ENCODE data around the gene MAD2L1.
"Not testable (repeated sequence)": the region's sequence is repeated elsewhere in the genome, so short reads cannot be mapped to it uniquely, and the experiment has no call there.

The MAD2L1 gene

DNA sequence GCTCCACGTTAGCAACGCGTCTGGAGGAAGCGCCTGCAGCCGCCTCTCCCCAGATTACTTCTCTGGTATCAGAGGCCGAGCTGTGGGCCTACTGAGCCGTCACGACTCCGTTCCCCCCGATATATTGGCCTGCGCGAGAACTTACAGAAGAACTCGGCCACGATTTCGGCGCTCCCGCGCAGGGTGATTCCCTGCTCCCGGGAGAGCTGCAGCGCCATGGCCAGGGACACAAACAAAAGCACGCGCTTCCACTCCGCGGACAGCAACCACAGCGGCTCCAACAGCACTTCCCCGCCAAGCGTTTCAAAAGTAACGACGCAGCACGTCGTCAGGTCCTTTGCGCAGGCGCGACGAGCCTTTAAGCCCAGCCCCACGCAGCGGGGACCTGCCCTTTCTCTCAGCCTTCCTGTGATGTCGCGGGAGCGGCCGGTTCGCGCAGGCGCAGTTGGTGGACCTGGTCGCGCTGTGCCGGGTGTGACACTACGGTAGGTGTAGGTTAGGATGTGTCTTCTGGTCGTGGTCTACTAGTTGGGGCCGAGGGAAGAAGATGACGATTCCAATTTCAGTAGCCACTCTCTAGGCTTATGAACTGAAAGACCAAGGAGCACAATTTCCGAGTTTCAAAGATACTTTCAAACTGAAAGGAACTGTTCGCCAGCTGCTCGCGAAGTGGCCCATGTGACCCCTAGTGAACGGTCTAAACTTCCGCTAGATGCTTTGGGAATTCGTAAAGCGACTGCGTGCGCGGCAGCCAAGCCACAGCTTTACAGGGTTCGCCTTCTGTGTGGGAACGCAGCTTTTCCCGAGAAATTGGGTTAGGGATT, at the start of gene MAD2L1:
TSS of gene MAD2L1 (minus strand) at position 332 of the 824 bp plus-strand sequence. CDS start at position 218, 114 bp downstream.
- DNase-seq, result peak; percentile 97 to 99 (median 98)

GRCh38 chr4:120111745-120112144, 45.1 kb upstream of the MAD2L1 start:
- DNase-seq, result no peak

GRCh38 chr4:120109406-120109805, 42.8 kb upstream of the MAD2L1 start:
- DNase-seq, result no peak

DNA sequence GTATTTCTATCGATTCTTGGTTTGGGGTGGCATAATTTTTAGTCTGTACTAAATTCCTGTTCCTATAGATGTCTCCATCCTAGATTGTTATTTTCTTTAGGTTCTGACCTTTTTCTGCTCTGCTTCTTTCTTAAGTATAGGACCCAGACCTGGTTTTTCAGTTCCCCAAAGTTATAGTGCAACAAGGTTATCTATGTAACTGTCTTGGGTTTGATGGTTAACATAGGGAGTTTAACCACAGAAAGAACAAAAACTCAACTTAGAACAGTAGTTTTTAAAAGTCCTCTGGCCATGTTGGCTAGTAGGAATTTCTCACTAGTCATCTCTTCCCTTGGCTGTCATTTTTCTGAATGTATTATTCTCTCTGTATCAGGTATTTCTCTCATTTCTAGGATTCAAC, 38.8 kb upstream of the MAD2L1 start:
- DNase-seq, result no peak

GRCh38 chr4:120096508-120097297, 30.1 kb upstream of the MAD2L1 start:
- no peak for DNase-seq

GRCh38 chr4:120088507-120088906, 21.9 kb upstream of the MAD2L1 start:
- DNase-seq, result no peak

DNA sequence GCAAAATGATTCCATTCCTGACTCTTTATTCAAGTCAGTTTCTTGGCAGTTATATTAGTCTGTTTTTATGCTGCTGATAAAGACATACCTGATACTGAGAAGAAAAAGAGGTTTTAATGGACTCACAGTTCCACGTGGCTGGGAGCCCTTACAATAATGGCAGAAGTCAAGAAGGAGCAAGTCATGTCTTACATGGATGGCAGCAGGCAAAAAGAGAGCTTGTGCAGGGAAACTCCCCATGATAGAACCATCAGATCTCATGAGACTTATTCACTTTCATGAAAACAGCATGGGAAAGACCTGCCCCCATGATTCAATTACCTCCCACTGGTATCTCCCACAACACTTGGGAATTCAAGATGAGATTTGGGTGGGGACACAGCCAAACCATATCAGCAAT, 21.4 kb upstream of the MAD2L1 start:
- DNase-seq, result not testable (repeated sequence)

GRCh38 chr4:120085705-120086104, 19.1 kb upstream of the MAD2L1 start:
- DNase-seq, result no peak

DNA sequence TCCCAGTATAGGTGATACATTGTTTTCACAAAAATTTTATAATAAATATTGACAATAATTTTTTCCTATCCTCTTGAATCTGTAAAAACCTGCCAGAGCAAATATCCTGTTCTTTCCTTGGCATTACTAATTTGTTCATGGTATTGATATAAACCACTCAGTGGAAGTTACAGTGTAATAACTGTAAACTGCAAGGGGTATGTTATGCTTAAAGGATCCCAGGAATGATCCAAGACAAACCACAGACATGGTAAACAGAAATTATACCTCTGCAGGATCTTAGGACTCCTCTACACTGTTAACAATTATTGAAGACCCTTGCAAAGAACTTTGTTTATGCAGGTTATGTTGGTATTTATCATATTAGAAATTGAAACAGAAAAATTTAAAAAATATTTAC, 17.7 kb upstream of the MAD2L1 start:
- DNase-seq, result no peak

DNA sequence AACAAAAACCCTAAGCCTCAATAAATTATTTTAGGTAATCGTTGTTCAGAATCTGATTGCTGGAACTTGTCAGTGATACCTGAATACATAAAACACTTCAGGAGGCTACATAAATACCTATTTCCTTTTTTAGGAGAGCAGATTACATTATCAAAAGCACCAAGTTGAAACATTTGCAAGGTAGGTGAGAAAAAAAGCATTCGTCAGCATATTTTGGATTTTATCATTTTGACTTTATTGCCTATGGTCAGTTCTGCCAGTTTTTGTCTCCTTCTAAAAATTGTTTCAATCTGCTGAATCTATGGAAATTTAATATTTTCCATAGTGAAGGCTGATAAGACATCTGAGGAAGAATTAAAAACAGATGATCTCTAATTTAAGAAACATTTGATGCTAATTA, 16.5 kb upstream of the MAD2L1 start:
- DNase-seq, result no peak

DNA sequence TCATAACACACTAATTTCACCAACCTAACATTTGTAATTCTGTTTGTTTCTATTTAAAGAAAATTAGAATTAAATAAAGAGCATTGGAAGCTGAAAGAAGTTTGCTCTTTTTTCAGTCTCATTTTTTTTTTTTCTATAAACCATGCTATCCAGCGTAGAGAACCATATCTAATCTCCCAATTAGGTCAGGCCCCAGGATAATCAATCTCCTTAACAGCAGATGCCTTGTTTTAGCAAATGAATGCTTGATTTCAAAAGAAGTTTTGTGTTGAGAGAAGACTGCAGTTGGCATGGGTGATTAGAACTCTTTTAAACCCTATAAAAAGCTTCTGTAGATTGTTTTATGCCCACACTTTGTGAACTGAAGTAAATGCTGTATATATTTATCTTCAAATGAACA, 15.6 kb upstream of the MAD2L1 start:
- DNase-seq, result no peak

- DNase-seq, result no peak
Measured at GRCh38 chr4:120081726-120082125, 15.1 kb upstream of the MAD2L1 start.

- no peak for DNase-seq
Measured at GRCh38 chr4:120080533-120080932, 13.9 kb upstream of the MAD2L1 start.

- no peak for DNase-seq
Measured at GRCh38 chr4:120079839-120080520, 13.3 kb upstream of the MAD2L1 start.

GRCh38 chr4:120078216-120078615, 11.6 kb upstream of the MAD2L1 start:
- DNase-seq, result no peak

- peak; percentile 30 to 86 (median 55) for DNase-seq
Measured at GRCh38 chr4:120071192-120071795, 4.6 kb upstream of the MAD2L1 start.

GRCh38 chr4:120070196-120070595, 3.5 kb upstream of the MAD2L1 start:
- no peak for DNase-seq

DNA sequence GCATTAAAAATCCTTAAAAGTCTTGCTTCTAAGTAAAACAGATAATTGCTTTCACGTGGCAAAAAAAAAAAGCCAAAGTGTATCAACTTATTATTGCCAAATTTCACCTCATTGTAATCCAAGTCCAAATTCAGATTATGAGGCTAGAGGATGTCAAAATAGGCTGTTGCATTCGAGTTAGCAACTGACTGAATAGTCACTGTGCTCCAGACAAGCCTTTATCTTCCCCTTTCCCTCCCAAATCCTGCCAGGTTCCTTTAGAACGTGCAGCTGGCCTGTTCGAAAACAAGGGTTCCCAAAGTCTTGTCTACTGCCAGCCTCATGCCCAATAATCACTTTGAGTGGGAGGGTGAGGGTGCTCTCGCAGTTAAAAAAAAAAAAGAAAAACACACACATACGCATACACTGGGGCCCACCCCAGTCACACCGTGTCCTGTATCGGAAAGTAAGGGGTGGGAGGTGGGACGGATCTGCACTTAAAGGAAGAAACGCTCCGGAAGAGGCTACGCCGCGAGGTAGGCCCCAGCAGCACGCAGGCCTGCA, 603 bp downstream of the MAD2L1 start:
- no peak for DNase-seq

DNA sequence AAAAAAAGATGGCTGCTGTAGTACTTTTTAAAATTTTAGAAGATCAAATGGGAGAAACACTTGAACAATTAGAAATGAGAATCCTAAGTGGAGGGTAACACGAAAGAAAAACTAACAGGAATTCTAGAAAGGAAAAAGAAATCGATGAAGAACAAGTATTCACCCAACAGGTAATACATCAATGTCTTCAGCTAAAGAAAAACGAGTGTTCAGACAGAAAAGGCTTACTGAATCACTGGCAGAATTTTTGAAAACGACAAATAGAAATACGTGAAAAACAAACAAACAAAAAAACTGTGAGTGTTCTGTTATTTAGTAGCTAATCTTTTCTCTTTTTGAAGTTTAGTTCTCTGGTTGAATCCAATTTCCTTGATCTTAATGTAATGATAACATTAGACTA, 1.8 kb downstream of the MAD2L1 start:
- no peak for DNase-seq

DNA sequence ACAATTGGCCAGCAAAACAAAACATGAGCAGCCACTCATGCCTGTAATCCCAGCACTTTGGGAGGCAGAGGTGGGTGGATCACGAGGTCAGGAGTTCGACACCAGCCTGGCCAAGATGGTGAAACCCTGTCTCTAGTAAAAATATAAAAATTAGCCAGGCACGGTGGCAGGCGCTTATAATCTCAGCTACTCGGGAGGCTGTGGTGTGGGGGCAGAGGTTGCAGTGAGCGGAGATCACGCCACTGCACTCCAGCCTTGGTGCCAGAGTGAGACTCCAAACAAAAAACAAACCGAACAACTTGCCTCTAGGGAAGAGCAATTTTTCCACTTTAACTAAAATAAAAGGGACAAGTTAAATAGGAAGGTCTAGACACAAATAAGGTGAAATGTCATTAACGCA, 2.9 kb downstream of the MAD2L1 start:
- not testable (repeated sequence) for DNase-seq

- DNase-seq, result no peak
Measured at GRCh38 chr4:120062663-120063195, 3.9 kb downstream of the MAD2L1 start.

DNA sequence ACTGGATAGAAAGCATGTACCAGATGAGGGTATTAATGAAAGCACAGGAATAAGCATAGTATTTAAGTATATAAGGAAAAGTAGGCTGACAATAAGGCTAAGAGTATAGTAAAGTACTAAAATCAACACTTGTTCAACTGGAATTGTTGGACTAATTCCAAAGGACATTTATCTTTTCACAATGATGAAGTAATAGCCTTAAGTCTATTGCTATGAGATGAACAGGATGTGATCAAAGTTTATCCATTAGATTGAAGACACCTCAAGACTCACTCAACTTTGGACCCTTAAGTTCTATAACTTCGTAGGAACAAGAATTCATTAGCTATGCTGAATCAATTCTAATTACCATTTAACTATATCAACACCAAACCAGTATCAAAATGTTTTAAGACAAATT, 7.6 kb downstream of the MAD2L1 start:
- no peak for DNase-seq

- DNase-seq, result no peak
Measured at GRCh38 chr4:120057416-120057815, 9.2 kb downstream of the MAD2L1 start.

Measured in NCI-H1417 (cell line).